HepG2 (cell line): ENCODE measurements around the gene ALDOA. TPM values are rescaled to one million over a fixed set of nuclear protein-coding genes. Genes with fewer than 3 reads are reported as not detected.

Experiments
- ATAC-seq: fragments of 200-7000 bp; cut with Tn5 transposase; 3 replicates; pipeline ENCODE4 v1.9.1; 2020; ENCODE audit warnings: mild to moderate bottlenecking, moderate library complexity
- BruUV-seq: library from RNA; stranded (reverse); fragments of 400-500 nt; replicated peaks from 2 replicates; lab custom pipeline; 2021; lab: Mats Ljungman, UMichigan
- CTCF ChIA-PET: fragments of 300-600 bp; formaldehyde crosslinking; extraction: SDS; loops from one replicate; lab custom pipeline; 2021; ENCODE audit warnings: low total read pairs, inconsistent platforms, low intra/inter-chr PET ratio; lab: Yijun Ruan, JAX
- POLR2A ChIA-PET: fragments of 350-600 bp; sonication (Branson Sonifier 250); formaldehyde crosslinking; loops from one replicate; lab custom pipeline; 2020; ENCODE audit warnings: antibody characterized with exemption, inconsistent platforms; lab: Yijun Ruan, JAX
- DNase-seq: peaks from one replicate; pipeline ENCODE4 v3.0.0-alpha.2; 2015; ENCODE audit warnings: low spot score
- FAIRE-seq: peaks from 3 replicates; lab custom pipeline; 2011; peaks lifted over from hg19 to GRCh38; lab: Jason Lieb, UNC
- H2AFZ ChIP-seq: one replicate; pipeline ENCODE4 v1.6.1; 2011; ENCODE audit warnings: low read length, inconsistent platforms
- H3K27ac ChIP-seq: fragments of 300-600 bp; 3 replicates; pipeline ENCODE4 v1.8.0; 2011; ENCODE audit warnings: mixed run types, mild to moderate bottlenecking, mixed read lengths, low read length, inconsistent platforms; ENCODE audit not compliant: insufficient read depth; ENCODE audit errors: extremely low read length
- H3K27me3 ChIP-seq, 2 experiments: fragments of 200-600 bp in 1 of 2; 2 replicates in 1 of 2; 3 replicates in 1 of 2; pipeline versions ENCODE4 v1.6.0 to v1.8.0; 2011; ENCODE audit warnings: low read length in 2 of 2, mild to moderate bottlenecking in 2 of 2, moderate library complexity in 2 of 2, inconsistent platforms in 1 of 2; ENCODE audit not compliant: insufficient read depth in 2 of 2, control insufficient read depth in 1 of 2
- H3K36me3 ChIP-seq, 2 experiments: fragments of 200-600 bp in 1 of 2; replicated peaks in 1 of 2; 2 replicates in 1 of 2; 3 replicates in 1 of 2; pipeline versions ENCODE4 v1.5.1 to v1.8.0; 2011; ENCODE audit warnings: low read length in 2 of 2, inconsistent platforms in 1 of 2; ENCODE audit not compliant: insufficient read depth in 2 of 2, control insufficient read depth in 1 of 2
- H3K4me1 ChIP-seq: 2 replicates; pipeline ENCODE4 v1.5.1; 2012; ENCODE audit warnings: low read length, inconsistent platforms; ENCODE audit not compliant: insufficient read depth
- H3K4me2 ChIP-seq: 2 replicates; pipeline ENCODE4 v1.6.0; 2011; ENCODE audit warnings: low read depth, low read length, inconsistent platforms
- H3K4me3 ChIP-seq, 3 experiments: fragments of 200-600 bp in 1 of 3; sonication (generic), shearing (Covaris generic) in 1 of 3; replicated peaks in 1 of 3; 2 replicates each; pipeline ENCODE4 v1.5.1; 2011 to 2016; ENCODE audit warnings: low read length in 3 of 3, inconsistent platforms in 2 of 3, low read depth in 2 of 3, mild to moderate bottlenecking in 2 of 3, control low read depth in 1 of 3, mixed read lengths in 1 of 3; ENCODE audit not compliant: insufficient read depth in 1 of 3
- H3K79me2 ChIP-seq: one replicate; pipeline ENCODE4 v1.6.1; 2011; ENCODE audit warnings: low read length, inconsistent platforms; ENCODE audit not compliant: insufficient read depth
- H3K9ac ChIP-seq: 2 replicates; pipeline ENCODE4 v1.6.0; 2011; ENCODE audit warnings: mild to moderate bottlenecking, low read depth, low read length, inconsistent platforms; ENCODE audit not compliant: insufficient read depth
- H3K9me3 ChIP-seq: 2 replicates; pipeline ENCODE4 v1.5.1; 2012; ENCODE audit warnings: mild to moderate bottlenecking, low read length
- H4K20me1 ChIP-seq: 2 replicates; pipeline ENCODE4 v1.6.0; 2011; ENCODE audit warnings: inconsistent platforms, mild to moderate bottlenecking, low read length, moderate library complexity; ENCODE audit not compliant: insufficient read depth
- AGO2 ChIP-seq: fragments of 200-400 bp; formaldehyde crosslinking; optimal IDR thresholded peaks from 2 replicates; pipeline ENCODE3; 2017; ENCODE audit warnings: mild to moderate bottlenecking, low read depth, low read length, moderate library complexity
- CSRNP2 ChIP-seq: sonication (generic); formaldehyde crosslinking; conservative IDR thresholded peaks from 2 replicates; pipeline ENCODE4 v1.8.0; 2022; ENCODE audit warnings: low read depth, missing genetic modification reagents
- PHF20 ChIP-seq: sonication (generic); formaldehyde crosslinking; IDR thresholded peaks from 2 replicates; pipeline ENCODE4 v1.5.0; 2020; ENCODE audit warnings: mild to moderate bottlenecking, missing genetic modification reagents
- POLR2A ChIP-seq, 2 experiments: IDR thresholded peaks; 2 replicates each; pipeline ENCODE4 v1.6.1; 2011; ENCODE audit warnings: low read depth in 2 of 2, low read length in 2 of 2, mild to moderate bottlenecking in 1 of 2, moderate library complexity in 1 of 2; ENCODE audit not compliant: insufficient read depth in 1 of 2
- RBFOX2 ChIP-seq: fragments of 200-400 bp; formaldehyde crosslinking; IDR thresholded peaks from 2 replicates; pipeline ENCODE4 v1.6.1; 2017; ENCODE audit warnings: low read depth, mild to moderate bottlenecking, low read length
- SSRP1 ChIP-seq: IDR thresholded peaks from 2 replicates; pipeline ENCODE4 v1.6.1; 2016; ENCODE audit warnings: control low read depth
- ZBTB14 ChIP-seq: sonication (generic); formaldehyde crosslinking; IDR thresholded peaks from 2 replicates; pipeline ENCODE4 v1.4.0; 2020; ENCODE audit warnings: missing genetic modification reagents
- ZBTB20 ChIP-seq: sonication (generic); formaldehyde crosslinking; IDR thresholded peaks from 2 replicates; pipeline ENCODE4 v1.8.1; 2023; ENCODE audit warnings: missing genetic modification reagents, low read depth, mild to moderate bottlenecking, borderline replicate concordance
- ZFP82 ChIP-seq: sonication (generic); formaldehyde crosslinking; IDR thresholded peaks from 2 replicates; pipeline ENCODE4 v1.5.1; 2020; ENCODE audit warnings: mild to moderate bottlenecking, missing genetic modification reagents, borderline replicate concordance
- ZNF12 ChIP-seq: sonication (generic); formaldehyde crosslinking; IDR thresholded peaks from 2 replicates; pipeline ENCODE4 v1.5.0; 2020; ENCODE audit warnings: missing genetic modification reagents
- WGBS: methylation state at CpG from one replicate; pipeline ENCODE4 v1.1.6; 2017; ENCODE audit warnings: low lambda C conversion rate; 5-methylcytosine and 5-hydroxymethylcytosine counted together
- in situ Hi-C: cut with HindIII; loops from 2 replicates; pipeline ENCODE4 v1.10.0; 2017; ENCODE audit warnings: low pct_unique_long_range_greater_than_20kb; ENCODE audit not compliant: extremely low pct_ligation_motif_present
- intact Hi-C: fragments of 100-400 bp; cut with micrococcal nuclease; formaldehyde crosslinking; loops from one replicate; pipeline ENCODE4 v1.10.0; 2022; ENCODE audit not compliant: unreplicated experiment
- polyA plus RNA-seq, 8 experiments: library from polyadenylated mRNA; depleted of rRNA in 3 of 8; stranded (reverse) in 7 of 8; unstranded in 1 of 8; fragments of >200 nt; fragmentation: Illumina TruSeq in 4 of 8; extraction: Trizol in 4 of 8; gene quantifications; 2 replicates each; pipeline versions ENCODE4 v1.2.1 to v1.2.3, GENCODE V29; 2011 to 2016; ENCODE audit warnings: low read depth in 4 of 8, missing spikeins in 1 of 8, mixed read lengths in 1 of 8; ENCODE audit not compliant: insufficient read depth in 1 of 8
- total RNA-seq, 5 experiments: library from RNA; depleted of rRNA; stranded (reverse); fragments of >200 nt; fragmentation: Illumina TruSeq; extraction: Trizol; gene quantifications; 2 replicates each; pipeline ENCODE4 v1.2.3, GENCODE V29; 2016; ENCODE audit warnings: low read depth in 1 of 5

ALDOA gene
- total and polyA plus RNA-seq, 2 of the 13 experiments (the other 11 are each of a cell fraction or from before 2014, with no cell fraction given) = 925 to 1,884 TPM

GRCh38 chr16:30083216-30084055 lies 17.9 kb downstream of the ALDOA start:
- H3K9ac ChIP-seq = no peak overlapping the region
- H3K27ac ChIP-seq = no peak overlapping the region
- H3K9me3 ChIP-seq = no peaks in the 10 kb centered on the region
- peaks cover 47% of the 10 kb centered on the region for H3K4me1 ChIP-seq
- no TSS peak for BruUV-seq
- no peaks in the 10 kb centered on the region for H4K20me1 ChIP-seq
- no peak for DNase-seq
- no peak overlapping the region for H3K4me3 ChIP-seq
- FAIRE-seq = no peak
- in situ Hi-C loops (loop anchor here (25.0 kb wide), 1 partner anchor 554 kb away; no protein-coding TSS in a partner anchor), intact Hi-C loops (loop anchor here (10.0 kb wide), 1 partner anchor 571 kb away; the partner anchor contains the start of genes FBRS and PRR14)
- POLR2A ChIA-PET = interaction anchor here (2.2 to 3.2 kb wide), 2 partner anchors 8 to 18 kb away, joined by 11 to 24 read pairs; partner anchors contain the start of genes ALDOA and TBX6
- TF ChIP-seq ZNF12 (CRISPR knock-in tag) (no peak), ZFP82 (CRISPR knock-in tag) (no peak), ZBTB20 (CRISPR knock-in tag) (no peak), CSRNP2 (CRISPR knock-in tag) (no peak), RBFOX2 (peak; percentile 64; the same call in 1 of the 2 replicates), AGO2 (peak; percentile 68), SSRP1 (0 out of 2 replicates have a peak, but pooled peaks have one; percentile 47), POLR2A (IDR thresholded peaks at IDR 0.05; ENCODE audit: insufficient read depth in 1 of 2, low read depth in 2 of 2, low read length in 2 of 2) (peak in 1 of 2 experiments; percentile 36; a peak in 1 of 4 replicates), ZBTB14 (CRISPR knock-in tag) (no peak), PHF20 (CRISPR knock-in tag) (no peak)
- H3K4me2 ChIP-seq = no peak overlapping the region
- H3K27me3 ChIP-seq = no peaks in the 10 kb centered on the region
- peaks cover 31 to 57% of the 10 kb centered on the region in 2 experiments for H3K36me3 ChIP-seq
- H2AFZ ChIP-seq = no peak overlapping the region
- CTCF ChIA-PET = no interaction called here
- peaks cover 28% of the 10 kb centered on the region for H3K79me2 ChIP-seq
- 98% methylated on average over 23 of the region's 24 CpGs for WGBS
- no peak for ATAC-seq
